ENCODE data around the gene SIGLEC1.
A peak's percentile ranks its signal among the peaks of the same experiment; 100 is the strongest.

Gene SIGLEC1

DNA sequence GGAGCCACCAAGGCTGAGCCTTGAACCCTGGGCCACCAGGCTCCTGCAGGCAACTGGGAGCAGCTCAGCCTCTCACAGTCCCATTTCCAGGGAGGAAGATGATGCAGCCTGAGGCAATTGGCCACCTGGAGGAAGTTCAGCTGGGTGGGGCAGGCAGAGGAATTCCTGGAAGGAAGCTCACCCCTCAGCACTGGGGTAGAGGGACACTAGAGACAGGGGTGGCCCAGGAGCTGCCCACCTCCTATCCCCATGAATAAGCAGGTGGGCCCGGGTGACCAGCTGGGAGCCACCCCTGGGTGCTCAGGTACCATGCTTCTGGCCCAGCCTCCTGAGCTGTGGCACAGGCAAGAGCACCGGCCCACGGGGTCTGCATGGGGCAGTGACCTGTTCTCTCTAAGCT, 16.5 kb upstream of the SIGLEC1 start:
- no peak for DNase-seq (ENCODE audit: low spot score)

DNA sequence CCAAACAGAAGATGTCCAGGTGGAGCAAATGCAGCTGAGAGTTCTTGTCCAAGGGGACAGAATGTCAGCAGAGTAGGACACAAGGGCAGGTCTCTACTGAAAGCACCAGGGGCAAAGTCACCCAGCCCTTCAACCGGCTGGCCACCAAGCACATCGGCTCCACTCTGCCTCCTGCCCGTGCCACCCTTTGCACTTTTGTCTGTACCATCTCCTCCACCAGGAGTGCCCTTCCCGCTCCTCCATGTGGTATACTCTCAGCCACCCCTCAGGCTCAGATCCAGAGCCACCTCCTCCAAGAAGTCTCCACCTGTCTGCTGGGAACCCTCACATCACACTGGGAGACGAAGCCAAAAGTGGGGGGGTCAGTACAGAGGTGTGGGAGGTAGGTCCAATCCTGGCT, 16.0 kb upstream of the SIGLEC1 start:
- DNase-seq (ENCODE audit: low spot score): no peak

GRCh38 chr20:3727401-3728021, 15.1 kb upstream of the SIGLEC1 start:
- no peak for DNase-seq (ENCODE audit: low spot score)

- DNase-seq (ENCODE audit: low spot score): no peak
These were observed 12.0 kb upstream of the SIGLEC1 start for GRCh38 chr20:3724356-3724755.

- DNase-seq (ENCODE audit: low spot score): no peak
These were observed 10.9 kb upstream of the SIGLEC1 start for GRCh38 chr20:3723284-3723683.

- DNase-seq (ENCODE audit: low spot score): no peak
These were observed 9.5 kb upstream of the SIGLEC1 start for GRCh38 chr20:3721912-3722311.

DNA sequence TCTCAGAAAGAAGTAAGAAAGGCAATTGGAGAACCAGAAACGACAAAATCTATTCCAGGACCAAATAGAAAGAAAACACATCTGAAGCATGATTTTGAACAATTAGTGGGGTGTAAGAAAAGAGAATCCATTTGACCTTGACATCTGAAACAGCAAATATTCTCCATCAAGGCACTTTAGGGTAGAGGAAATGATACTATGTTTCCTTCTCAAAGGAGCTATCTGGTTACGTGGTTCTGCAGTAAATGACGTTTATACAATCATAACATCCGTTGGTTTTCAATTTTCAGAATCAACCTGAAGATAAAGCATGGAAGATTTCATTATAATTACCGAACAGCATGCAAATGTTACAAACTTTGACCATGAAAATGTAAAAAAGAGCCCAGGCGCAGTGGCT, 8.2 kb upstream of the SIGLEC1 start:
- DNase-seq (ENCODE audit: low spot score): no peak

GRCh38 chr20:3720068-3720467, 7.7 kb upstream of the SIGLEC1 start:
- no peak for DNase-seq (ENCODE audit: low spot score)

DNA sequence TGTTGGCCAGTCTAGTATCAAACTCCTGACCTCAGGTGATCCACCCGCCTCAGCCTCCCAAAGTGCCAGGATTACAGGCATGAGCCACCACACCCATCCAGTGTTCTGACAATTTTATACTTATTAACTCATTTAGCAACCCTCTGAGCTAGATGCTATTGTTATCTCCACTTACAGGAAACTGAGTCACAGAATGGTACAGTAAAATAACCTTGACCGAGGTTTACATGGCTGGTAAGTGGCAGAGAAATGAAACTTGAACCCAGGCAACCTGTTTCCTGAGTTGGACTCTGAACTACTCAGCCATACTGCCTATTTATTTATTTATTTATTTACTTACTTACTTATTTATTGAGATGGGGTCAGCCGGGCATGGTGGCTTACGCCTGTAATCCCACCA, 6.6 kb upstream of the SIGLEC1 start:
- no peak for DNase-seq (ENCODE audit: low spot score)

DNA sequence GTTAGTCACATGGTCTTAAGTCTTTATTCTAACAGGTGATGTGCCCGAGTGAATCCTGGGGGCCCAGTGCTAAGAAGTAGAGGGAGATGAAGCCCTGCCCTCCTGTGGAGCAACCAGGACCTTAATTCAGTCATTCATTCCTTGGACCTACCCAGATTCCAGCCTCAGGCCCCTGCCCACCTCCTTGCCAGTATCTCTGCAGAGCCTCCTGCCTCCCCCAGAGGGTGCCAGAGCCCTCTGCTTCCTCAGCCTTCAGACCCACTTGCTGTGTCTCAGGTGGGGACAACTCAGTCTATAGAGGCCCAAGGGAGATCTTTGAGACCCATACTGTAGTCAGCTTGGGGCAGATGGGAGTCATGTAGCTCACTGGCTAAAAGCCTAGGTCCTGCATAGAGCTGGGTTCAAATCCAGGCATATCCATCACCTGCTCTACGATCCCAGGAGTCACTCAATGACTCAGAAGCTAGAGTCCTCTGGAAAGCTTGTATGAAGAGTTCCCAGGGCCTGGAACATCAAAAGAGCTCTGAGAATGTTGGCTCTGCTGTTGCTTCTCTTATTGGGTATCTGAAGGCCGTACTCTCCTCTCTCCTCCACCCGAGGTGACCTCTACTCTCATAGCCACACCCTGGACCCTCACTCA, 3.9 kb upstream of the SIGLEC1 start:
- peak; percentile 30 for DNase-seq (ENCODE audit: low spot score)

- DNase-seq (ENCODE audit: low spot score): no peak
These were observed 1.7 kb upstream of the SIGLEC1 start for GRCh38 chr20:3714092-3714491.

DNA sequence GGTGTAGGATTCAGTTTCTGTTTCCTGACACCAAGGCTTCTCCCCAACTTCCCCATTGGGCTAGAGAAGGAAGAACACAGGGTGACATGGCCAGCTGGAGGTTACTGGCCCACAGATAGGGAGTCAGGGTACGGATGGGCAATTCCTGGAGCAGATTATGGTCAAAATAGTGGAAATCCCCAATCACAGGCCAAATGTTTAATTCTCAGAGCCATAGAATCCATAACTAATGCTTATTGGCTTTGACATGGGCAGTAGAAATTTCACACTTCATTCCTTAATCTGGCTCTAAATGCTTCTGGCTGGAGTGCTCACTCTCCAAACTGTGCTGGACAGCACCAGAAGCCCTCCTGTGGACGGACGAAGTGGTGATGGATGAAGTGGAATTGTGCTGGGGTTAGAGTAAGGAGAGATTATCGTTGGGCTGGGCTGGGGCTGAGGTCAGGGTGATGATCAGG, 887 bp downstream of the SIGLEC1 start:
- DNase-seq (ENCODE audit: low spot score): no peak

- peak; percentile 85 for DNase-seq (ENCODE audit: low spot score)
These were observed 1.5 kb downstream of the SIGLEC1 start for GRCh38 chr20:3710703-3711483.

GRCh38 chr20:3710011-3710466, 2.4 kb downstream of the SIGLEC1 start:
- no peak for DNase-seq (ENCODE audit: low spot score)

DNA sequence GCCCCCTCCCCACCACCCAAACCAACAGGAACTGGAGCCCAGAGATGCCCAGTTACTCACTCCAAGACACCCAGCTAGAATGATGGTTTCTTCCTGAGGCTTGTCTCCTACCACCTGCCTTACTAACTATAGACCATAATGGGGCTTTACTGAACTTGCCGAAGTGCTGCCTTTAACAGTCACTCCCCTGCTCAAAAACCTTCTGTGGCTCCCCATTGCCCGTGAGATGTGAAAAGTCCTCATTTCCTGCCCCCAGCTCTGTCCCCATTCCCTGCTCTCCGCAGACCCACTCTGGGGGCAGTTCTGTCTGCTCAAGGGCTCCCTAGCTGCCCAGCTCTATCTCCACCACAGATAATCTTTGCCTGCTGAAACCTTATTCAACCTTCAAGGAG, 4.9 kb downstream of the SIGLEC1 start:
- no peak for DNase-seq (ENCODE audit: low spot score)

DNA sequence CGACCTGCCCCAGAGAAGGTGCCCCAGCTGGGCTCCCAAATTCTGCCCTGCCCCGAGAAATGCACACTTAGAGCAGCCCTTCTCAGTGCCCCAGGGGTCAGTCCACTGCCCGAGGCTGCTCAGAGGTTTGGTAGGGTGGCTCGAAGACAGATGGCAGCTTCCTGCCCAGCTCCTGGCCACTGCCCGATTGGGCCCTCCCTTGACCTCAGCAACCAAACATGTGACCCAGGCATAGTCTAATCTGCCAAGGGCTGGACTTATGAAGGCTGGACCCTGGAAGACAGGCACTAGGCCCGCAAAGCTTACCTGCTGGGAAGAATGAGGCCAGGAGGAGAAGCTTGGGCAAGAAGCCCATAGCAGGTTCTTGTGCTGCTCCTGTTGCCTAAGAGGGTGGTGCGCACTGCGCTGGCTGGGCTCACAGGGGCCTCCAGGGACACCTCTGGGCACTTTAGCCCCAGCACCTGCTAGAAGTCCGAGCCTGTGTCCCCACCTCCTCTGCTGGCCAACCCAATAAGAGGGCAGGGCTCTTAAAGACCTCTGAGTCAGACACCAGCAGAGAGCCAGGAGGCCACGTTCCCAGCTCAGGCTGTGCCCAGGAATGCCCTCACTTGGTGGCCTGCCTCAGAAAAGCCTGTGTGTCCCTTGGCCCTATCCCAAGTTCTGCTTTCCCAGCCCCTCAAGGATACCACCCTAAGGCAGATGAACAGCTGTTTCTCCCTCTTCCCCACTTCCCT, 5.5 kb downstream of the SIGLEC1 start:
- DNase-seq (ENCODE audit: low spot score): no peak

DNA sequence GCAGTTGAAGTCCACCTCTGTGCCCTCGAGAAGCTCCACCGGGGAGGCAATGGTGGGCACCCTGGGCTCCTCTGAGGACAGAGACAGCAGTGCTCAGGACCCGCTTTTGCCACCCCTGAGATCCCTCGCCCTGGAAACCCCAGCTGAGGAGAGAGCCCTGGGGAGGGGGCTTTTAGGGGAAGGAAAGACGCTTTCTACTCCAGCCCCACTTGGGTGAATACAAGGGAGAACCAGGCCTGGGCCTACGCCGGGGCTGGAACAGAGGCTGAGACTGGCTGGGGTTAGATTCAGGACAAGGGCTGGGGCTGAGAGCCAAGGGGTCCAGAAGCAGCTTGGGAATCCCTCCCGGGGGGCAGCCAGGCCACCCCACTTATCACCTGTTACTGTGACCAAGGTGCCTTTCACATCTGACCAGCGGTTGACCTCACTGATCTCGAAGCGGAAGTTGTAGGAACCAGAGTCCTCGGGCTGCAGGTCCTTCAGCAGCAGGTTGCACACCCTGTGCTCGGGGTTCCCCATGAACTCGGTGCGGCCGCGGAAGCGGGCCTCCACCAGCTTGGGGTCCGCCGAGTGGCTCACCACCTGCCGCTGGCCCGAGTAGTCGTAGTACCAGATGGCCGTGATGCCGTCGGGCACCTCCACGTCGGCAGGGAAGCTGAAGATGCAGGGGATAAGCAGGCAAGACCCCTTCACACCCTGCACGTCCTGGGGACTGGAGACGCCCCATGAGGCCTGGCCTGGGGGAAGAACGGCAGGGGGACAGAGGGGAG, 6.2 kb downstream of the SIGLEC1 start:
- no peak for DNase-seq (ENCODE audit: low spot score)

DNA sequence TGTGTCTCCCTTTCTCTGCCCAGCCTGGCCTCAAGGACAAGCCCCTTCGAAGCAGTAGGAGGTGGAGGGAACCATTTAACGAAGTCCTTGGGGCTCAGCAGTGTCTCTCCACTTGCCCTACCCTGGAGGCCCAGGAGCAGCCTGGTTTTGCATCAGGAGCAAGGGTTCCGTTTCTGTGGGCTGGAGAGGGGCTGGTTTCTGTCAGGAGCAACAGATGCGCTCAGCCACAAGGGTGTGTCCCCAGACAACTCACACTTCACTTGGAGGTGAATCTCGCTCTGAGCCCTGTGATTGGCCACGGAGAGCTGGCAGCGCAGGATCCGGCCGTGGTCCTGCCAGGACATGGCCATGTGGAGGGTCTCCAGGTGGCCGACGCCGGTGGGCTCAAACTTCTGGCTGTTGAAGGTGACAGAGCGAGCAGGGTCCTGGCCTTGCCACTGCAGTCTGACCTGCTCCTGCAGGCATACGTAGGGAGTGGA, 6.9 kb downstream of the SIGLEC1 start:
- DNase-seq (ENCODE audit: low spot score): no peak

DNA sequence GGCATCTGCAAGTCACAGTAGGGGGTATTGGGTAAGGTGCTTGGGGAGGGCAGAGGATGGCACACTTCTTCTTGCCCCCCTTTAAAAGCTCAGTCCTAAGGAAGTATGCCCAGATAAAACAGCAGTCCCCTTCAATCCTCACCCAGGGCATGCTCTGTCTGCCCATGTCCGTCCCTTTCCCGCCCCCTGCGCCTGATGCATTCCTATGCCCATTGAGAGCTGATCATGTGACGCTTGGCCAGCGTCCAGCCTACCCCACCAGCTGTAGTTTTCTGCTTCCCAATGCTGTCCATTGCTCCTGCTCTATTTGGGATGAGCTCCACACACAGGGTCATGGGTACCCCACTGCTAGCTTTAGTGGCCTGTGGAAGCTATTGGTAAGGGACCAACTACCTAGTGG, 8.3 kb downstream of the SIGLEC1 start:
- DNase-seq (ENCODE audit: low spot score): no peak

DNA sequence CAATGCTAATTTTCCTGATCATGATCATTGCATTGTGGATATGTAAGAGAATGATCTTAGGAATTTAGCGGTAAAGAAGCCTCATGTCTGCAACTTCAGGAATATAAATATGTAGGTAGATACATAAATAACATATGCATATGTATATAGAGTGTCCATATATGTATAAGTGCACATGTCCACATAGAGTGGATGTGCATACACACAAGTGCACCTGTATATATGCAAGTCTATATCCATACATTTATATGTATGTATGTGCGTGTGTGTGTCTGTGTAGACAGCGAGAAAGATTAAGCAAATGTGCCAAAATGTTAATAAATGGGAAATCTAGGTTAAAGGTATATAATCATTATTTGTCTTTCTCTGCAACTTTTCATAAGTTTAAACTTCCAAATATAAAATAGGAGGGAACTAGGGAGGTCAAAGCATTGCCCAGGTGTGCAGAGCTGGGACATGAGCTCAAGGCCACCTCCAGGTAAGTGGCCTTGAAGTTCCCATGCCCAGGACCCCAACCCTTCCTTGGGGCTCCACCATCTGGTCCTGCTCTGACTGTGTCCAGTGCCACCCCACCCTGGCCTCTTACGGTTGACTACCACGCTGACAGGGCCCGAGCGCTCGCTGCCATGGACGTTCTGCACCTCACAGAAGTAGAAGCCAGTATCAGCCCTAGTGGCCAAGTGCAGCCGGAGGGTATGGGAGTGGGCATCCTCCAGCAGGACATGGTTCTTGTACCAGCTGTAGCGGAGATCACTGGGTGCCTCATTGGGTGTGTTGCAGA, 9.6 kb downstream of the SIGLEC1 start:
- no peak for DNase-seq (ENCODE audit: low spot score)

Data from COLO829 (cell line).